CD4-positive, alpha-beta T cell (primary cell): ENCODE results near the gene LPIN2. TPM values are rescaled to one million over a fixed set of nuclear protein-coding genes. Genes with fewer than 3 reads are reported as not detected.

Experiments used
- ATAC-seq: fragments of 200-7000 bp; cut with Tn5 transposase; one replicate; pipeline ENCODE4 v1.10.0; 2022; ENCODE audit warnings: mild to moderate bottlenecking; ENCODE audit not compliant: poor library complexity
- CTCF ChIA-PET: fragments of 350-600 bp; sonication (Branson Sonifier 250); formaldehyde crosslinking; loops from one replicate; lab custom pipeline; 2021; ENCODE audit warnings: antibody characterized with exemption, inconsistent platforms; lab: Charles Lee
- POLR2A ChIA-PET: fragments of 350-600 bp; sonication (Branson Sonifier 250); formaldehyde crosslinking; loops from one replicate; lab custom pipeline; 2021; ENCODE audit warnings: antibody characterized with exemption, inconsistent platforms; lab: Charles Lee
- DNase-seq, 14 experiments: peaks; one replicate each; pipeline ENCODE4 v3.0.0-alpha.2; 2013 to 2020; ENCODE audit warnings: mixed read lengths in 2 of 14
- H3K27ac ChIP-seq, 2 donors: one replicate each; pipeline versions ENCODE4 v1.5.1 to v1.7.0; 2013; ENCODE audit warnings: low read length in 2 of 2, low read depth in 1 of 2, mild to moderate bottlenecking in 1 of 2
- H3K27me3 ChIP-seq, 2 experiments: 1 replicate in 1 of 2; 2 replicates in 1 of 2; pipeline versions ENCODE4 v1.6.1 to v1.7.0; 2013; ENCODE audit warnings: low read length in 2 of 2, control low read depth in 1 of 2, mild to moderate bottlenecking in 1 of 2, moderate library complexity in 1 of 2; ENCODE audit not compliant: insufficient read depth in 2 of 2, control insufficient read depth in 1 of 2
- H3K36me3 ChIP-seq: one replicate; pipeline ENCODE4 v1.6.1; 2013; ENCODE audit warnings: low read length, control low read depth; ENCODE audit not compliant: insufficient read depth
- H3K4me1 ChIP-seq: one replicate; pipeline ENCODE4 v1.6.1; 2013; ENCODE audit warnings: low read length, control low read depth; ENCODE audit not compliant: insufficient read depth
- H3K4me3 ChIP-seq: one replicate; pipeline ENCODE4 v1.5.1; 2013; ENCODE audit warnings: mild to moderate bottlenecking, low read length, moderate library complexity
- H3K9me3 ChIP-seq, 2 experiments: 1 replicate in 1 of 2; 2 replicates in 1 of 2; pipeline versions ENCODE4 v1.6.1 to v1.7.0; 2013; ENCODE audit warnings: low read length in 2 of 2, mild to moderate bottlenecking in 2 of 2, control low read depth in 1 of 2, moderate library complexity in 1 of 2; ENCODE audit not compliant: control insufficient read depth in 1 of 2, insufficient read depth in 1 of 2
- H3K27ac Mint-ChIP-seq: one replicate; pipeline ENCODE4 v1.8.0; 2020; ENCODE audit warnings: mixed read lengths
- H3K27me3 Mint-ChIP-seq: one replicate; pipeline ENCODE4 v1.8.0; 2021; ENCODE audit warnings: mixed read lengths
- H3K36me3 Mint-ChIP-seq: one replicate; pipeline ENCODE4 v1.8.0; 2021; ENCODE audit warnings: low read depth, mixed read lengths
- H3K4me1 Mint-ChIP-seq: one replicate; pipeline ENCODE4 v1.8.0; 2021; ENCODE audit warnings: low read depth, mixed read lengths
- H3K4me3 Mint-ChIP-seq: one replicate; pipeline ENCODE4 v1.8.0; 2020; ENCODE audit warnings: mild to moderate bottlenecking, mixed read lengths
- H3K9me3 Mint-ChIP-seq: one replicate; pipeline ENCODE4 v1.8.0; 2020; ENCODE audit warnings: mixed read lengths
- CTCF ChIP-seq: fragments of 200-600 bp; IDR thresholded peaks from one replicate; pipeline ENCODE4 v1.8.0; 2022; ENCODE audit warnings: antibody characterized with exemption, mild to moderate bottlenecking
- intact Hi-C, 2 experiments: fragments of 100-400 bp; cut with DNase I in 1 of 2; cut with micrococcal nuclease in 1 of 2; formaldehyde crosslinking; loops; one replicate each; pipeline versions ENCODE4 v1.15.1 to v1.9.0; 2023 to 2025; cut with DNase I, micrococcal nuclease
- total RNA-seq, 174 experiments: library from RNA in 2 of 174; stranded (reverse) in 2 of 174; gene quantifications; one replicate each; pipeline ENCODE4 v1.2.3 and lab custom pipeline; 2021 to 2026

Gene LPIN2
- total RNA-seq, 2 experiments from 2014 or later: 48.7 to 49.0 TPM

GRCh38 chr18:2981212-2981728, 31.7 kb downstream of the LPIN2 start:
- Histone ChIP-seq H3K4me1 (peaks cover 64% of the 10 kb centered on the region), H3K27me3 (no peaks in the 10 kb centered on the region), H3K9me3 (no peaks in the 10 kb centered on the region), H3K27ac (peak overlapping the region; percentile 79 to 80), H3K4me3 (peak overlapping the region; percentile 60), H3K36me3 (peaks cover 3% of the 10 kb centered on the region)
- no peak for TF ChIP-seq CTCF
- peak overlapping the region; percentile 88 for H3K4me3 Mint-ChIP-seq
- CTCF ChIA-PET: interaction anchor here (1.5 to 2.4 kb wide), 3 partner anchors 14 to 81 kb away, joined by 7 to 17 read pairs (median 9); no protein-coding TSS in a partner anchor
- H3K27ac Mint-ChIP-seq: peak overlapping the region; percentile 89
- H3K27me3 Mint-ChIP-seq: no peaks in the 10 kb centered on the region
- H3K9me3 Mint-ChIP-seq: no peaks in the 10 kb centered on the region
- peak; percentile 18 for ATAC-seq
- POLR2A ChIA-PET: interaction anchor here (0.6 to 5.5 kb wide), 16 partner anchors 9 to 613 kb away, joined by 3 to 169 read pairs (median 6); partner anchors contain the start of genes LPIN2 and TGIF1
- peaks cover 96% of the 10 kb centered on the region for H3K4me1 Mint-ChIP-seq
- peak in 3 of 14 experiments; percentile 69 to 77 (median 72) for DNase-seq
- peaks cover 36% of the 10 kb centered on the region for H3K36me3 Mint-ChIP-seq
- intact Hi-C loops: loop anchor here (2.0 to 10.0 kb wide), 2 partner anchors 18 to 186 kb away; no protein-coding TSS in a partner anchor

DNA sequence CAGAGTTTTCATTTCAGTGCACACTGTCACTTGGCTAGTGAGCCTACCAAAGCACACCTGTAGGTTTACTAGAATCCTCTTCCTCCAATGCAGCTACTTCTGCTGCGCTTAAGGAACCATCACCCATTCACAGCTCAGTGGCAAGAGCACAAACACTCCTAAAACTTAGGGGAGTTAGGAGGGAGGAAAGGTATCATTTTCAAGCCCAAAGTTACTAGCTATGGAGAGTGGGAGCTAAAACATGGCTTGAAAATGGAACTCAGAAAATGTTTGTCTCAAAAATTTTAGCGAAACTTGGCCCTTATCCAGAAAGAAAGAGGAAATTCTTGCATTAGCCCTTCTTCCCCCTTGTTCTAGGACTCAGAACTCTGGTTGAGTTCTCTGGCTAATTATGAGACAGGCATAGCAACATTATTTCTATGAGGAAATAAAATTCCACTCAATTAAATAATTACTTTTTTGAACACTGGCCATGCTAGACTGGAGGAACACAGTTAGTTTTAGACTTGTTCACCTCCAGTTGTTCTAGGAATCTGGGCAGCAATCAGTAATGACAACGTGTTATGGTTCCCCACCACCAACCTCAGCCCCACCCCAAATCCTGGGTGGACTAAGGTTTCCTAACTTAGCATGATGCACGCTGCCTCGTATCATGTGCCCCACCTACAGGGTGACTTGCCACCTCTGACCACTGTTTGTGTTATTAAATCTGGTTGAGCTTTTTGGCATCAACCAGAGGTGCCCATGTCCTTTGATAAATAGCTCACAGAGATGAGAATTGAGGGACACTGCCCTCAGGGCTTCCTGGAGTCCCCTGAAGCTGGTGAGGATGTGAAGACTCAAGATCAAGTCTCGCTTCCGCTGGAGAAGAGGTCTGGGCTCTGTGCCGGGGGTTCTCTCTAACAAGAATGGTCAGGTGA, 32.8 kb downstream of the LPIN2 start:
- Mint-ChIP-seq H3K4me3 (peak overlapping the region; percentile 88), H3K27me3 (no peaks in the 10 kb centered on the region), H3K27ac (peak overlapping the region; percentile 89), H3K36me3 (peaks cover 41% of the 10 kb centered on the region), H3K9me3 (no peaks in the 10 kb centered on the region), H3K4me1 (peaks cover 95% of the 10 kb centered on the region)
- ATAC-seq (peak; percentile 54), DNase-seq (peak in 4 of 14 experiments; percentile 37 to 68 (median 52))
- Histone ChIP-seq H3K36me3 (peaks cover 4% of the 10 kb centered on the region), H3K4me3 (peak overlapping the region; percentile 60), H3K9me3 (no peaks in the 10 kb centered on the region), H3K4me1 (peaks cover 71% of the 10 kb centered on the region), H3K27me3 (no peaks in the 10 kb centered on the region), H3K27ac (peak overlapping the region; percentile 79 to 80)
- no peak for TF ChIP-seq CTCF
- ChIA-PET CTCF (interaction anchor here (0.8 to 2.4 kb wide), 9 partner anchors 15 to 83 kb away, joined by 3 to 17 read pairs (median 3); no protein-coding TSS in a partner anchor), POLR2A (interaction anchor here (0.7 to 5.5 kb wide), 11 partner anchors 9 to 469 kb away, joined by 3 to 169 read pairs (median 6); partner anchors contain the start of genes LPIN2, MYL12A and TGIF1)
- intact Hi-C loops: loop anchor here (2.0 to 10.0 kb wide), 2 partner anchors 17 to 185 kb away; no protein-coding TSS in a partner anchor

GRCh38 chr18:2979129-2979528, 33.8 kb downstream of the LPIN2 start:
- intact Hi-C loops: no loop called here
- no peak for TF ChIP-seq CTCF
- Mint-ChIP-seq H3K9me3 (no peaks in the 10 kb centered on the region), H3K27me3 (no peaks in the 10 kb centered on the region), H3K27ac (peak overlapping the region; percentile 89), H3K4me3 (peak overlapping the region; percentile 88), H3K4me1 (peaks cover 94% of the 10 kb centered on the region), H3K36me3 (peaks cover 47% of the 10 kb centered on the region)
- DNase-seq: no peak
- no peak for ATAC-seq
- Histone ChIP-seq H3K4me3 (peak overlapping the region; percentile 41), H3K27me3 (no peaks in the 10 kb centered on the region), H3K27ac (peak overlapping the region; percentile 77 to 80), H3K36me3 (peaks cover 9% of the 10 kb centered on the region), H3K4me1 (peaks cover 68% of the 10 kb centered on the region), H3K9me3 (no peaks in the 10 kb centered on the region)
- ChIA-PET POLR2A (interaction anchor here (1.0 to 5.5 kb wide), 3 partner anchors 10 to 29 kb away, joined by 5 to 169 read pairs (median 66); no protein-coding TSS in a partner anchor), CTCF (interaction anchor here (1.0 to 2.4 kb wide), 3 partner anchors 14 to 18 kb away, joined by 3 to 17 read pairs (median 5); no protein-coding TSS in a partner anchor)
